A549 (cell line): Measurements from ENCODE around the gene TRAPPC11.

ENCODE experiments used
- CEBPB ChIP-seq, 2 experiments: fragments of >200 bp in 1 of 2; sonication (Bioruptor Twin) in 1 of 2; formaldehyde crosslinking in 1 of 2; IDR thresholded peaks; 2 replicates each; pipeline ENCODE4 v1.6.1; 2012 to 2016
- CTCF ChIP-seq: fragments of >200 bp; sonication (Bioruptor Twin); formaldehyde crosslinking; IDR thresholded peaks from 3 replicates; pipeline ENCODE4 v1.5.1; 2016
- EP300 ChIP-seq, 2 experiments: fragments of >200 bp; sonication (Bioruptor Twin); formaldehyde crosslinking; IDR thresholded peaks; 2 replicates in 1 of 2; 3 replicates in 1 of 2; pipeline ENCODE4 v1.6.1; 2016 to 2017
- KDM5A ChIP-seq: fragments of 200-600 bp; sonication (generic); IDR thresholded peaks from 2 replicates; pipeline ENCODE4 v1.6.1; 2016; ENCODE audit warnings: antibody characterized with exemption, mild to moderate bottlenecking
- POLR2A ChIP-seq: IDR thresholded peaks from 2 replicates; pipeline ENCODE4 v1.6.1; 2012; ENCODE audit warnings: mild to moderate bottlenecking, low read length
- POLR2AphosphoS2 ChIP-seq: conservative IDR thresholded peaks from 2 replicates; pipeline ENCODE4 v1.6.1; 2012; ENCODE audit warnings: low read length, improper control_type of control experiment, inconsistent platforms
- RAD21 ChIP-seq, 2 experiments: fragments of >200 bp in 1 of 2; sonication (Bioruptor Twin) in 1 of 2; formaldehyde crosslinking in 1 of 2; IDR thresholded peaks in 1 of 2; conservative IDR thresholded peaks in 1 of 2; 2 replicates in 1 of 2; 3 replicates in 1 of 2; pipeline ENCODE4 v1.6.1; 2012 to 2018; ENCODE audit warnings: inconsistent platforms in 1 of 2
- RCOR1 ChIP-seq: fragments of 150-350 bp; IDR thresholded peaks from 2 replicates; pipeline ENCODE4 v1.6.1; 2014; ENCODE audit warnings: antibody characterized with exemption, low read length, low read depth
- RNF2 ChIP-seq: fragments of 200-600 bp; sonication (generic); IDR thresholded peaks from 2 replicates; pipeline ENCODE4 v1.6.1; 2016; ENCODE audit warnings: low read depth, mild to moderate bottlenecking, antibody characterized with exemption, moderate library complexity, borderline replicate concordance
- SMC3 ChIP-seq: fragments of >200 bp; sonication (Bioruptor Twin); formaldehyde crosslinking; IDR thresholded peaks from 3 replicates; pipeline ENCODE4 v1.6.1; 2018; ENCODE audit warnings: inconsistent platforms
- TF ChIP-seq, protein P1 (sequence below): IDR thresholded peaks from 2 replicates; pipeline ENCODE4 v1.6.1; 2012
- TF ChIP-seq, protein P2 (sequence below): fragments of 450-650 bp; IDR thresholded peaks from 2 replicates; pipeline ENCODE4 v1.6.1; 2014; ENCODE audit warnings: antibody characterized with exemption
- TF ChIP-seq, protein P3 (sequence below): fragments of 200-600 bp; sonication (generic); IDR thresholded peaks from 2 replicates; pipeline ENCODE4 v1.6.1; 2016; ENCODE audit warnings: antibody characterized with exemption, mild to moderate bottlenecking, moderate library complexity

DNA sequence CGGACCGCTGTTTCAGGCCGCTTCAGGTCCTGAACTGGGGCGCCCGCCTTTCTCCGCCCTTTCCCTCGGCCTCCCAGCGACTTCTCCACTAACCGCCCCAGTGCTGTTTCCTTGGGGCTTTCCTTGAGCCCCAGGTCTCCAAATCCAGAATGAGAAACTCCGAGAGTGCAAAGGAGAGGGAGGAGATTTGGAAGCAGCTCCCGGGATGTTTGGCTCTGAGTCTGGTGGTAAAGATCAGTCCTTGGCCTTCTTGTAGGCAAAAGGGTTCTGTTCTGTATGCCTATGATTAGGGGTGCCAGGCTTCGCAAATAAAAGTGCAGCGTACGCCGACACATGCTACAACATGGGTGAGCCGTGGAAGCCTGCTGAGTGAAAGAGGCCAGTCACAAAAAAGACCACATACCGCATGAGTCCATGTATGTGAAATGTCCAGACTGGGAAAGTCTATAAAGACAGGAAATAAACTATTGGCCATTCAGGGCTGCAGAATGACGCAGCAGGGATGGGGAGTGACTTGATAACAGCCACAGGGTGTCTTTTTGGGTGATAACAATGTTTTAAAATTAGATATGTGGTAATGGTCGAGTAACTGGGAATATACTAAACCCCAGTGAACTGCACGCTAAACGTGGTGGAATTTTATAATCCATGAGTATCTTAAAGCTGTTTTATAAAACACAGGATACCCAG is 99.8 kb downstream of the TRAPPC11 start:
- TF ChIP-seq CTCF: no peak
- no peak for TF ChIP-seq SMC3
- TF ChIP-seq CEBPB (IDR thresholded peaks at IDR 0.05): no peak
- no peak for TF ChIP-seq RAD21 (conservative IDR thresholded peaks at IDR 0.05 in 1 of 2, IDR thresholded peaks at IDR 0.05 in 1 of 2)
- TF ChIP-seq RCOR1: no peak
- no peak for TF ChIP-seq POLR2A
- TF ChIP-seq POLR2AphosphoS2: no peak
- TF ChIP-seq, protein P1, sequence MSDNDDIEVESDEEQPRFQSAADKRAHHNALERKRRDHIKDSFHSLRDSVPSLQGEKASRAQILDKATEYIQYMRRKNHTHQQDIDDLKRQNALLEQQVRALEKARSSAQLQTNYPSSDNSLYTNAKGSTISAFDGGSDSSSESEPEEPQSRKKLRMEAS: no peak
- TF ChIP-seq, protein P2, sequence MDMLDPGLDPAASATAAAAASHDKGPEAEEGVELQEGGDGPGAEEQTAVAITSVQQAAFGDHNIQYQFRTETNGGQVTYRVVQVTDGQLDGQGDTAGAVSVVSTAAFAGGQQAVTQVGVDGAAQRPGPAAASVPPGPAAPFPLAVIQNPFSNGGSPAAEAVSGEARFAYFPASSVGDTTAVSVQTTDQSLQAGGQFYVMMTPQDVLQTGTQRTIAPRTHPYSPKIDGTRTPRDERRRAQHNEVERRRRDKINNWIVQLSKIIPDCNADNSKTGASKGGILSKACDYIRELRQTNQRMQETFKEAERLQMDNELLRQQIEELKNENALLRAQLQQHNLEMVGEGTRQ: no peak
- TF ChIP-seq, protein P3, sequence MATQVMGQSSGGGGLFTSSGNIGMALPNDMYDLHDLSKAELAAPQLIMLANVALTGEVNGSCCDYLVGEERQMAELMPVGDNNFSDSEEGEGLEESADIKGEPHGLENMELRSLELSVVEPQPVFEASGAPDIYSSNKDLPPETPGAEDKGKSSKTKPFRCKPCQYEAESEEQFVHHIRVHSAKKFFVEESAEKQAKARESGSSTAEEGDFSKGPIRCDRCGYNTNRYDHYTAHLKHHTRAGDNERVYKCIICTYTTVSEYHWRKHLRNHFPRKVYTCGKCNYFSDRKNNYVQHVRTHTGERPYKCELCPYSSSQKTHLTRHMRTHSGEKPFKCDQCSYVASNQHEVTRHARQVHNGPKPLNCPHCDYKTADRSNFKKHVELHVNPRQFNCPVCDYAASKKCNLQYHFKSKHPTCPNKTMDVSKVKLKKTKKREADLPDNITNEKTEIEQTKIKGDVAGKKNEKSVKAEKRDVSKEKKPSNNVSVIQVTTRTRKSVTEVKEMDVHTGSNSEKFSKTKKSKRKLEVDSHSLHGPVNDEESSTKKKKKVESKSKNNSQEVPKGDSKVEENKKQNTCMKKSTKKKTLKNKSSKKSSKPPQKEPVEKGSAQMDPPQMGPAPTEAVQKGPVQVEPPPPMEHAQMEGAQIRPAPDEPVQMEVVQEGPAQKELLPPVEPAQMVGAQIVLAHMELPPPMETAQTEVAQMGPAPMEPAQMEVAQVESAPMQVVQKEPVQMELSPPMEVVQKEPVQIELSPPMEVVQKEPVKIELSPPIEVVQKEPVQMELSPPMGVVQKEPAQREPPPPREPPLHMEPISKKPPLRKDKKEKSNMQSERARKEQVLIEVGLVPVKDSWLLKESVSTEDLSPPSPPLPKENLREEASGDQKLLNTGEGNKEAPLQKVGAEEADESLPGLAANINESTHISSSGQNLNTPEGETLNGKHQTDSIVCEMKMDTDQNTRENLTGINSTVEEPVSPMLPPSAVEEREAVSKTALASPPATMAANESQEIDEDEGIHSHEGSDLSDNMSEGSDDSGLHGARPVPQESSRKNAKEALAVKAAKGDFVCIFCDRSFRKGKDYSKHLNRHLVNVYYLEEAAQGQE: no peak
- TF ChIP-seq EP300 (IDR thresholded peaks at IDR 0.05): no peak
- TF ChIP-seq KDM5A: no peak
- TF ChIP-seq RNF2: no peak
